GM18870 (cell line): ENCODE data around the gene WNT9A.
"Not testable (repeated sequence)": the region's sequence is repeated elsewhere in the genome, so short reads cannot be mapped to it uniquely, and the experiment has no call there.

Experiments
- ATAC-seq: cut with Tn5 transposase; IDR thresholded peaks from one replicate; pipeline ENCODE4 v1.9.1; 2021; ENCODE audit warnings: moderate library complexity; ENCODE audit not compliant: unreplicated experiment

Gene WNT9A

DNA sequence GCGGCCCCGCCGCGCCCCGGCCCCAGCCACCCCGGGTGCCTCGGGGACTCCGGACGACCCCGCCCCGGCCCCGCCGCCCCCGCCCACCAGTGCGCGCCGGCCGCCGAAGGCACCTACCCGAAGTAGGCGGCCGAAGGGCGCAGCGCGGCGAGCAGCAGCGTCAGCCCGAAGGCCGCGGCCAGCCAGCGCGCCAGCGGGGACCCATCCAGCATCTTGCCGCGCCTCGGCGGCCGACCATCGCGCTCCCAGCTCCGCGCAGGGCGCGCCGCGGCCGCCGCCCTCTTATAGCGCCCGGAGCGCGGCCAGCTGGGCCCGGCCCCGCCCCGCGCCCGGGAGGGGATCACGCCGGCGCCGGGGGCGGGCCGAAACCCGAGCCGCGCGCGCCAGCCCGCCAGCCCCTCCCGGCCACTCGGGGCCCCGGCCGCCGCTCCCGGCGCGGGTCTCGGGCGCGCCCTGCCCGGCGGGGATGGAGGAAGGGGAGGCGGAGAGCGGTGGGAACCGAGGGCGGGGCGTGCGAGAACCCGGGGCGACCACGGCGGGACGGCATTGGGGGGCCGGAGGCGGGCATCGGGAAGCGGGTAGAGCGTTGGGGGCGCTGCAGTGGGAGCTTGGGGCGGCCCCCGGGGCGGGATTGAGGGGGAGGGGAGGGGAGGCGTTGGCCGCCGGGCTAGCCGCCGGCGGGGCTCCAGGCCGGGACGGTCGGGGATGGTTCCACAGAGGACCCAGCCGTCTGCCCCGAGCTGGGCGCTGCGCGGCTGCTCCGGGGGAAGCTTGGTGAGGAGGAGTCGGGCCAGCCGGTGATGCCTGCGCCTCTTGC lies at the start of gene WNT9A:
TSS of gene WNT9A (minus strand) at position 257 of the 817 bp plus-strand sequence. CDS start at position 212, 45 bp downstream.
- no peak for ATAC-seq

GRCh38 chr1:227996187-227996950 lies 48.6 kb upstream of the WNT9A start:
- no peak for ATAC-seq

GRCh38 chr1:227994632-227995300 lies 47.0 kb upstream of the WNT9A start:
- no peak for ATAC-seq

- ATAC-seq: no peak
Measured at GRCh38 chr1:227987181-227987580, 39.4 kb upstream of the WNT9A start.

DNA sequence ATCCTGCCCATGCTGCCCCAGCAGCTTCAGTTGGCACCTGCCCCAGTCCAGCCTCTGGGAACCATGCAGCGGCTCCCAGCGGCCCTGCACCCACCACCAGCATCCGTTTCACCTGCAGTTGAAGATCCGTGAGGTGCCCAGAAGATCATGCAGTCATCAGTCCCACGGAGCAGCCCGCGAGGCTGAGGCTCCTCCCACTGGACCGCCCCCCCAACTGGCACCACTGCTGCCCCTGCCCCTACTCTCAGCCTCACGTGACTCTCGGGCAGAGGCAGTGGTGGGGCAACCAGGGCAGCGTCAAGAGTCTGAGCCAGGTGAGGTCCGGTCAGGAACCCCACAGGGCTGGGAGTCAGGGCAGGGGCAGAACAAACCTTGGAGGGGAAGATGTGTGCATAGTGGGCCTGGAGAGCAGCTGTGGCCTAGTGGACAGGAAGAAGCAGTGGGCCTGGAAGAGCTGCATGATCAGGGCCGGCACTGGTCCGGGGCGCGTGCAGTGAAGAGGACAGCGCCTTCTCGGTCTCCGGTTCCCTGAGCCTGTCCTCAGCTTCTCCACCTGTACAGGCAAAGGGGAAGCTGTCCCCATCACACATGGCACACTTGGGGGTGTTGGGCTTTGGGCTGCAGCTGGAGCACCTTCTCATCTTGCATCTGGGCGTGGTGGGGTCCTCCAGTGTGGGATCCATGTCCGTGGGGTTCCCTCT lies 28.0 kb upstream of the WNT9A start:
- not testable (repeated sequence) for ATAC-seq

- ATAC-seq: not testable (repeated sequence)
Measured at GRCh38 chr1:227973724-227974288, 26.1 kb upstream of the WNT9A start.

- not testable (repeated sequence) for ATAC-seq
Measured at GRCh38 chr1:227972843-227973374, 25.2 kb upstream of the WNT9A start.

DNA sequence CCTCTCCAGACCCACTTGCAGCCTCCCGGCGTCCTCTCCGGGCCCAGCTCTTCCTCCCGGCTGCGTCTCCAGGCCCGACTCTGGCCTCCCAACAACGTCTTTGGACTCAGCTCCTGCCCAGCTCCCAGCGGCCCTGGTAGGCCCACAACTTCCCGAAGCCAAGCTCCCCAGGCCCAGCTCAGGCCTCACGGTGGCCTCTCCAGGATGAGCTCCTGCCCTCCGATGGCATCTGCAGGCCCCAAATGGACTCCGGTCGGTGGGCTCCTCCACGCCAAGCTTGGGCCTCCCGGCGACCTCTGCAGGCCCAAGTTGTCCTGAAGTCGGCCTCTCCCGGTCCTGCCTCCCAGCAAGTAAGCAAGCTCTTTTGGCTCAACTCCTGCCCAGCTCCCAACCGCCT lies 24.5 kb upstream of the WNT9A start:
- not testable (repeated sequence) for ATAC-seq

GRCh38 chr1:227971643-227972282 lies 24.0 kb upstream of the WNT9A start:
- ATAC-seq: not testable (repeated sequence)

DNA sequence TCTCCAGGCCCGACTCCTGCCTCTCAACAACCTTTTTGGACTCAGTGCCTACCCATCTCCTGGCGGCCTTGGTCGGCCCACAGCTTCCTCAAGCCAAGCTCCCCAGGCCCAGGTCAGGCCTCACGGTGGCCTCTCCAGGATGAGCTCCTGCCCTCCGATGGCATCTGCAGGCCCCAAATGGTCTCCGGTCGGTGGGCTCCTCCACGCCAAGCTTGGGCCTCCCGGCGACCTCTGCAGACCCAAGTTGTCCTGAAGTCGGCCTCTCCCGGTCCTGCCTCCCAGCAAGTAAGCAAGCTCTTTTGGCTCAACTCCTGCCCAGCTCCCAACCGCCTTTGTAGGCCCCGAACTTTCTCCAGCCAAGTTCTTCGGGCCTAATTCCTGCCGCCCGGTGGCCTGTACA lies 23.5 kb upstream of the WNT9A start:
- ATAC-seq: not testable (repeated sequence)

DNA sequence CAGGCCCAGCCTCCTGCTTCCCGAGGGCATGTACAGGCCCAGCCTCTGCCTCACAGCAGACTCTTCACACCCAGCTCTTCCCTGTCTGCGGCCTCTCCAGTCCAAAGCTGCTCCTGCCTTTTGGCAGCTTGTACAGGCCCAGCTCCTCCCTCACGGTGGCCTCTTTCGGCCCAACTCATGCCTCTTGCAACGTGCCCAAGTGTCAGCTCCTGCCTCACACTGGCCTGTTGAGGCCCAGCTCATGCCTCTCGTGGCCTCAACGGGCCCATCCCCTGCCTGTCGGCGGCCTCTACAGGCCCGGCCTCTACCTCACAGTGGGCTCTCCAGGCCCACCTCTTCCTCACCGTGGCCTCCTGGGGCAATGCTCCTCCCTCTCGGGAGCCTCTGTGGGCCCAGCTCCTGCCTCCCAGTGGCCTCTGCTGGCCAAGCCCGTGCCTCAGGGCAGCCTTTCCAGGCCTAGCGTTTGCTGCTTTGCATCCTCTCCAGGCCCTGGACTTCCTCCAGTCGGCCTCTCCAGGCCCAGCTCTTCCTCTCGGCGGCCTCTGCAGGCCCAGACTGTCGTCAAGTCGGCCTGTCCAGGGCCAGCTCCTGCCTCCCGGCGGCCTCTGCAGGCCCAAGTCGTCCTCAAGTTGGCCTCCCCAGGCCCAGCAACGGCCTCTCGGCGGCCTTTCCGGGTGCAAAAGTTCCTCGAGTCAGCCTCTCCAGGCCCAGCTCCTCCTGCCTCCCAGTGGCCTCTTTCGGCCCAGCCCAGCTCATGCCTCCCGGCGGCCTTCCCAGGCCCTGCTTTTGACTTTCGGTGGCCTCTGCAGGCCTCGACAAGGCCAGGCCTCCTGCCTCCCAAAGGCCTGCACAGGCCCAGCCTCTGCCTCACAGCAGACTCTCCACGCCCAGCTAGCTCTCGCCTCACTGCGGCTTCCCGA lies 22.6 kb upstream of the WNT9A start:
- ATAC-seq: not testable (repeated sequence)

GRCh38 chr1:227967815-227968214 lies 20.1 kb upstream of the WNT9A start:
- not testable (repeated sequence) for ATAC-seq

DNA sequence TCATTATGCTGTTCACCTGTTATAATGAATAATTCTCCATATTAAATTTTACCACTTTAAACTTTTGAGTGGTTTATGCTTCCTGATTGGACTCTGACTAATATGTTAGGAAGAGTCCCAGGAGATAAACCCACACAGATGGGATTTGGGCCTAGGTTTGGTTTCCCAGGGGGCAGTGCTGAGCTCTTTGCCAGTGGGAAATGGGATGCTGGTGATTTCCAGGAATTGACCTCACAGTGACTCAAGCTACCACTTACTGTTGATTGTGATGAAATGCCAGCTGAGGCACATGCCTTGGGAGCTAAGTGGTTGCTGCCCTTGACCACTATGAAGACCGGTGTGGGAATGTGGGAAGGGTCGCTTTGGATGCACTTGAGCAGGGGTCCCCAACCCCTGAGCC lies 19.0 kb upstream of the WNT9A start:
- not testable (repeated sequence) for ATAC-seq

DNA sequence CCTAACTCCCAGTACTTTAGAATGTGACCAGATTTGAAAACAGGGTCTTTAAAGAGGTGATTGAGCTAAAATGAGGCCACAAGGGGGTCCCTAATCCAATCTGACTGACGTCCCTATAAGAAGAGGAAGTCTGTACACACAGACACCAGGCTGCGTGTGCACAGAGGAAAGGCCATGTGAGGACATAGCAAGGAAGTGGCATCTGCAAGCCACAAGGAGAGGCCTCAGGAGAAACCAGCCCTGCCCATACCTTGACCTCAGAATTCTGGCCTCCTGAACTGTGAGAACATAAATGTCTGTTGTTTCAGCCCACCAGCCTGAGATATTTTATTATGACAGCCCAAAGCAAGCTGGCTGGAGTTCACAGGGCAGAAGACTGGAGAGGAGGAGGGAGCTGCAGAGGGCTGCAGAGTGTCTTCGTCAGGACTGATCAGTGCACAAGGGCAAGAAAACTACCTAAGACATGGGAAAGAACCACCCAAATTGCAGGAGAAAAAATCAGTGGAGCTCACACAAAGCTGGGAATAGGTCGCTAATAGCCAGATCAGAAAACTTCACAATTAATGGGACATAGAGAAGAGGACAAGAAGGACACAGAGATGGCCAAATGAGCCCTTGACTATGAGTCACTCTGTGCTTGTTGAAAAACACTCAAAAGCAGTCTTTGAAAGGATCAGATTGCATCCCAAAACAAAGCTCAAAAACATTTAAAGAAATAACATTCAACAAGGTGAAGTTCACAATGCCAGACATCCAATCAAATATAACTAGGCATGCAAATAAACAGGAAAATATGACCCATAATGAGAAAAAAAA lies 14.1 kb upstream of the WNT9A start:
- no peak for ATAC-seq

DNA sequence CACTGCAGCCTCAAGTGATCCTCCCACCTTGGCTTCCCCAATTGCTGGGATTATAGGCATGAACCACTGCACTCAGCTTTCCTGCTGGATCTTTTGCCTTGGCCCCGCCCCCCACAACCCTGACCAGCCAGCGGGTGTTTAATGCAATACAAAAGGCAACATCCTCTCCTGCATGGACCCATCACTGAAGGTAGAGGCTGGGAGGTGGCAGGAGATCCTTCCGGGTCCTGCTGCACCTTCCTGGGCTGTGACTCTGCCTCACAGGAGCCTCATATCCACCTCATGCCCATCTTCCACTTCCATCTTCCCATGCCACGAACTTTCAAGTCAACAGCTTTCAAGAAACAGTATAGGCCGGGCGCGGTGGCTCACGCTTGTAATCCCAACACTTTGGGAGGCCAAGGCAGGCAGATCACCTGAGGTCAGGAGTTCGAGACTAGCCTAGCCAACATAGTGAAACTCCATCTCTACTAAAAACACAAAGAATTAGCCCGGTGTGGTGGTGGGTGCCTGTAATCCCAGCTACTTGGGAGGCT lies 11.7 kb upstream of the WNT9A start:
- ATAC-seq: no peak

DNA sequence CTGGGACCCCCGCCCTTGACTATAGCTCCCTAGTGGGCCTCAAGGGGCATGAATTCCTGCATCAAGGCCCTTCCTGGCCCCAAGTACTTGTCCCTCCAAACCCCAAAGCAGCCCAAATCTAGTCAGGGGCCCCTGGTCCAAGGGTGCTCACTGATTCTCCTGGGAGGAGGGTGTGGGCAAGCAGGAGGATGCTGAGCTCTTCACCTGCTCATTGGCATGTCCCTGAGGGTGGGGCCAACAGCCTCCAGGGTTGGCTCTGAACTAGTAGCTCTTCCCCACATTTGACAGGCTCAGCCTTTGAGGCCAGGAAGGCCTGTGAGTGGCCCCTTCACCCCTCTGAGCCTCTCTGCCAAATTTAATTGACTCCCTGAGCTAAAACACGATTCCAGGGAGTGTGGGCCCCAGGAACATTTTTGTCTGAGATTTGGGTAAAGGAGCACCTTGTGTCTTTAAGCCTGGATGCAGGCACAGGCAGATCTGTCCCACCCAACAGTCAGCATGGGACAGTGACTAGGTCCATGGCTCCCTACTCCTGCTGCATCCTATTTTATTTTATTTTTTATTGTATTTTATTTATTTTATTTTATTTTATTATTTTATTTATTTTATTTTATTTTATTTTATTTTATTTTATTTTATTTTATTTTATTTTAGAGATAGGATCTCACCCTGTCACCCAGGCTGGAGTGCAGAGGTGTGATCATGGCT lies 11.0 kb upstream of the WNT9A start:
- no peak for ATAC-seq

GRCh38 chr1:227955808-227956207 lies 8.1 kb upstream of the WNT9A start:
- no peak for ATAC-seq
